RWPE1 (cell line): Measurements from ENCODE around the gene RAB28.

Source experiments
- CTCF ChIA-PET: fragments of 350-600 bp; sonication (Branson Sonifier 250); formaldehyde crosslinking; extraction: SDS; loops from one replicate; lab custom pipeline; 2021; lab: Yijun Ruan, JAX
- POLR2A ChIA-PET: fragments of 400-600 bp; formaldehyde crosslinking; extraction: SDS; loops from one replicate; lab custom pipeline; 2020; ENCODE audit warnings: antibody characterized with exemption; ENCODE audit not compliant: low non-redundant PET; lab: Yijun Ruan, JAX
- DNase-seq: peaks from one replicate; pipeline ENCODE4 v3.0.0; 2012; ENCODE audit warnings: low spot score
- H3K27ac ChIP-seq: fragments of 450-650 bp; 2 replicates; pipeline ENCODE4 v1.5.1; 2017
- CTCF ChIP-seq: fragments of 450-650 bp; conservative IDR thresholded peaks from 2 replicates; pipeline ENCODE4 v1.5.1; 2017; ENCODE audit warnings: low read depth, mild to moderate bottlenecking

Gene RAB28

GRCh38 chr4:13461191-13461905 is 22.8 kb downstream of the RAB28 start:
- no peak for DNase-seq
- no peak overlapping the region for H3K27ac ChIP-seq
- ChIA-PET CTCF (no interaction called here), POLR2A (no interaction called here)
- no peak for TF ChIP-seq CTCF

- POLR2A ChIA-PET: no interaction called here
- no peak overlapping the region for H3K27ac ChIP-seq
- TF ChIP-seq CTCF: no peak
- CTCF ChIA-PET: no interaction called here
- DNase-seq: no peak
Measured at GRCh38 chr4:13455411-13455810, 28.7 kb downstream of the RAB28 start.

GRCh38 chr4:13454786-13455185 is 29.4 kb downstream of the RAB28 start:
- no peak overlapping the region for H3K27ac ChIP-seq
- POLR2A ChIA-PET: no interaction called here
- CTCF ChIA-PET: no interaction called here
- no peak for TF ChIP-seq CTCF
- DNase-seq: no peak

- CTCF ChIA-PET: no interaction called here
- TF ChIP-seq CTCF: no peak
Measured at GRCh38 chr4:13452927-13453579, 31.1 kb downstream of the RAB28 start.

GRCh38 chr4:13449590-13449989 is 34.5 kb downstream of the RAB28 start:
- POLR2A ChIA-PET: no interaction called here
- H3K27ac ChIP-seq: no peak overlapping the region
- DNase-seq: no peak
- CTCF ChIA-PET: no interaction called here
- TF ChIP-seq CTCF: no peak

More at GRCh38 chr4:13452927-13453579, 31.1 kb downstream of the RAB28 start:
- POLR2A ChIA-PET: no interaction called here
- DNase-seq: no peak
- no peak overlapping the region for H3K27ac ChIP-seq

GRCh38 chr4:13445841-13446790 is 38.0 kb downstream of the RAB28 start:
- ChIA-PET POLR2A (no interaction called here), CTCF (no interaction called here)
- DNase-seq: no peak
- H3K27ac ChIP-seq: no peak overlapping the region
- TF ChIP-seq CTCF: no peak
